ENCODE data around the gene GATB.
"Not testable (repeated sequence)": the region's sequence is repeated elsewhere in the genome, so short reads cannot be mapped to it uniquely, and the experiment has no call there.

Gene GATB

GRCh38 chr4:151783867-151784266 lies 23.1 kb upstream of the GATB start:
- DNase-seq = no peak

GRCh38 chr4:151782296-151782695 lies 21.5 kb upstream of the GATB start:
- DNase-seq = no peak

GRCh38 chr4:151781026-151781425 lies 20.2 kb upstream of the GATB start:
- no peak for DNase-seq

- DNase-seq = no peak
These were observed 16.7 kb upstream of the GATB start for GRCh38 chr4:151777471-151777870.

- DNase-seq = no peak
These were observed 13.5 kb upstream of the GATB start for GRCh38 chr4:151774324-151774723.

GRCh38 chr4:151772274-151772673 lies 11.5 kb upstream of the GATB start:
- no peak for DNase-seq

GRCh38 chr4:151771664-151772063 lies 10.9 kb upstream of the GATB start:
- no peak for DNase-seq

- no peak for DNase-seq
These were observed 9.3 kb upstream of the GATB start for GRCh38 chr4:151770154-151770553.

- DNase-seq = no peak
These were observed 8.0 kb upstream of the GATB start for GRCh38 chr4:151768835-151769234.

- no peak for DNase-seq
These were observed 5.9 kb upstream of the GATB start for GRCh38 chr4:151766691-151767090.

- DNase-seq = no peak
These were observed 805 bp downstream of the GATB start for GRCh38 chr4:151760002-151760401.

- DNase-seq = no peak
These were observed 7.8 kb downstream of the GATB start for GRCh38 chr4:151753056-151753455.

GRCh38 chr4:151750156-151750555 lies 10.7 kb downstream of the GATB start:
- no peak for DNase-seq

- no peak for DNase-seq
These were observed 15.2 kb downstream of the GATB start for GRCh38 chr4:151745481-151746231.

- no peak for DNase-seq
These were observed 16.2 kb downstream of the GATB start for GRCh38 chr4:151744614-151745013.

GRCh38 chr4:151743894-151744293 lies 16.9 kb downstream of the GATB start:
- no peak for DNase-seq

GRCh38 chr4:151743128-151743854 lies 17.5 kb downstream of the GATB start:
- DNase-seq = no peak

GRCh38 chr4:151738720-151739517 lies 21.9 kb downstream of the GATB start:
- DNase-seq = no peak

GRCh38 chr4:151736852-151737251 lies 24.0 kb downstream of the GATB start:
- not testable (repeated sequence) for DNase-seq

- DNase-seq = no peak
These were observed 24.4 kb downstream of the GATB start for GRCh38 chr4:151736361-151736760.

GRCh38 chr4:151731670-151732069 lies 29.1 kb downstream of the GATB start:
- DNase-seq = not testable (repeated sequence)

GRCh38 chr4:151729731-151730559 lies 30.9 kb downstream of the GATB start:
- DNase-seq = no peak

- no peak for DNase-seq
These were observed 32.1 kb downstream of the GATB start for GRCh38 chr4:151728679-151729078.
